ENCODE data around the gene ANTXR1.
"Not testable (repeated sequence)": the region's sequence is repeated elsewhere in the genome, so short reads cannot be mapped to it uniquely, and the experiment has no call there.

The ANTXR1 gene

DNA sequence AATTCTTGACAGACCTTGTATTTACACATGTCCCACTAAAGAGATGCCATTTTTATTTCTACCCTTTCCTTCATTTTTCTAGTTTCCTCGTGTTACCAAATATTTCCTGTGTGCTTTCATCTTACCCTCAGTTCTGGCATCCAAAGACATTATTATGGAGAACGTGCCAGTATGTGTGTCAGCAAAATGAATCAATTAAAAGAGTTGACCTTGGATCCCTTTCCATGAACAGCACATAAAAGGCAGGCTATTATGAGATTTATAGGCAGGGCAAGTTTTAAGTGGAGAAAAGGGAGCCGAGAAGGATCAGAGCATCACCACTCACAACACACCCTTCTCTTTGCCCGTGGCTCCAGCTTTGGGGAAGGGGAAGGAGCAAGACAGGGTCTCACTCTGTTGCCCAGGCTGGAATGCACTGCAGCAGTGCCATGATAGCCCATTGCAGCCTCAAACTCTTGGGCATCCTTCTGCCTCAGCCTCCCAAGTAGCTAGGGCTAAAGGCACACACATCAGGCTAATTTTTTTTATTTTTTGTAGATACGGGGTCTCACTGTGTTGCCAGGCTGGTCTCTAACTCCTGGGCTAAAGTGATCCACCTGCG, 224.2 kb downstream of the ANTXR1 start:
- DNase-seq (ENCODE audit: low read depth): no peak

DNA sequence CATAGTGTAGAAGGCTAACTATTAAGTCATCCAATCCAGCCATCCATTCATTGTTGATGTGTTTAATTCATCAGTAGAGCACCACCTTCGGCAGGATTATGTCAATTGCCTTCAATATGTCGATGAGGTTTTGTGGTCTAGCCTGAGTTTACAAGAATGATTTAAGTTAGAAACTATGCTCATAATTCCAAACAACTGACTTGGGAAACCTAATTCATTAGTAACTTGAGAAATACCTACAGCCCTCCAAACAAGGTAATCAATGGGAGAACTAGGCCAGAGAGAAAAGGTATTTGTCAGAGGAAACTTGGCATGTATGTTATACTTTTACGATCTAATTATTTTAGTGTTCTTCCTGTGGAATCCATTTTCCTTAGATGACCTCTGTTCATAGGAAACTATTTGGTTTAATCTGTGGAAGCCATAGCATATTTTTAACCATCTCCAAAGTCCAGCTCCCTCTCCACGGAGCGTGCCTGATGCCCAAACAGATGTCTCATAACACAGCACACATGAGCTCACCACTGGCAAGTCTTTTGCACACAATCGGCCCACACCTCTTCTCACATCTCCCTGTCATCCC, 225.6 kb downstream of the ANTXR1 start:
- DNase-seq (ENCODE audit: low read depth): no peak

DNA sequence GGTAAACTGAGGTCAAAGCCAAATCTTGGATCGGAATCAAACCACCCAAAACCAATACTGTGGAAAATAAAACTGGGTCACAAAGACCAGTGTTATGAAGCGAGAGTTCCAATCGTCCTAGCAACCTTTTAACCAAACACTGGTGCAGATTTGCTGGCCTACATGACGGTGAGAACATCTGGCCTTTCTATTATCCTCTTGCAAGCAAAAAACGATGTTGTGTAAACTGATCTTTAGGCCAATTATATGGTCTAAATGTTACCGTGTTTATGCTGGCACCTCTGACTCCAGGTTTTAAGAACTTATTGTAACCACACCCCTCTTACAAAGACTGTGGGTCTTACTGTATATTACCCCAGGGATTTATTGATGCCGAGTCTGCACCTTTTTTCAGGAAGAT, 228.1 kb downstream of the ANTXR1 start:
- DNase-seq (ENCODE audit: low read depth): no peak

DNA sequence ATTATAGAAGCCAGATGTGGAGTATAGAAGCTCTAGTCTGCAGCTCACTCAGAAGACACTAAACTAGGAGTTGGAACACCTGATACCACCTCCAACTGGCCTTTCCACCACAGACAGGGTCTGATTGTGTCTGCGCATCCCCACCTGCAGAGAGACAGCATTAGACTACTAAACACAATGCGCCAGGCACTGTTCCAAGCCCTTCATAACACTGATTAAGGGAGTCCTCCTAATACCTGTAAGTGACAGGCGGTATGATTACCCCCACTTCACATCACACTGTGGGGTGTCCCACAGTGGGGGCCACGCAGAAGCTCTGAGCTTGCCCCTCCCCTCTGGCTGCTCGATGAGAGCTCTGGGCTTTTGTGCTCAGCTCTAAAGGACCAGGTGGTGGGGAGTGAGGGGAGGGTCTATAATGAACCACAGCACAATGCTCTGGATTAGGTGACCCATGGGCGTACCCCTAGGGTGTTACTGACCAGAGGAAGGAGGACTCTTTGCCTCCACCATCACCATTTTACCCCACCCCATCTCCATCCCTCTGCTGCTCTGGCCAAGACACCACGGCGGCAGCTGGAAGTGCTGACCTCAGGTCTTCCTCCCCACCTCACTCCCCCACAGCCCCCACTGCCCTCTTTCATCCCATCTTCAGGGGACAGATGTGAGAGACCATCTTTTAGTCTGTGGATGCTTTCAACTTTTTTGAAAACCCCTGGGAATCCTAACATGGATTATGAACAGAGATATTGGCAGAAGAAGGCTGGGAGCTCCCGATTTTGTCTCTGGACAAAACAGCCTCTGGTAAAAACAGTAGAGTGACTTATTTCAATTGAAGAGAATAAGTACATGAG, 228.9 kb downstream of the ANTXR1 start:
- no peak for DNase-seq (ENCODE audit: low read depth)

DNA sequence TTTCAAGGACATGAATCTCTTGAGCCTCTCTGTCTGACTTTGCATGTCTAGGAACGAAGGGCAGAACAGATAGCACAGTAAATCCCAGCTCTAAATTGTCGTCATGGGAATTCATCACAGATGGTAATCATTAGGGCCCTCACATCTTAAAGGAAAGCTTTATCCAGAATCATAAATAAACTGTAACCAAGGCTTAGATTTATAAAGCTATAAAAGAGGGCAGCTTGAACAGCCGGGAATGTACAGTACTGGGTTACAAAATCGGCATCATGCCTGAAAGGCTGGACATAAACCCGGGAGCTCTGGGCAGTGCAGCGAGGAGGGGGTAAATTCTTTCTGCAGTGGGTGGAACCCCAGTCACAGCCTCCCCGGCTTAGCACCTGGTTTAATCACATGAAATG, 229.7 kb downstream of the ANTXR1 start:
- no peak for DNase-seq (ENCODE audit: low read depth)

DNA sequence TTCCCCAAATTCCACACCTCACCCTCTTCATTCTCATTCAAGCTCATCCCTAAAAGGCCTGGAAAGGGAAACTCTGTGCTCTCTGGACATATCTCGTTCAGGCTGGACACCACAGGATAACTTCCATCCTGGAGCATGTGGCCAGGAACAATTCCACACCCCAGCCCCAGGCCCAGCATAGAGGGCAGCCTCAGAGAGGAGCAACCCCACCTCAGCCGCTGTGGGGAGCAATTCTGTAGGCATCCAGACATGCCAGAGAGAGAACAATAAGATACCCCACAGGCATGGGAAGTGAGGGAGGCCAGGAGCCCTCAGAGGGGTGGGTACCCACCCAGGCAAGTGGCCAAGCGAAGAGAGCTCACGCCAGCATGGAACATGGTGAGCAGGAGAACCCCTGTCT, 230.7 kb downstream of the ANTXR1 start:
- DNase-seq (ENCODE audit: low read depth): no peak

DNA sequence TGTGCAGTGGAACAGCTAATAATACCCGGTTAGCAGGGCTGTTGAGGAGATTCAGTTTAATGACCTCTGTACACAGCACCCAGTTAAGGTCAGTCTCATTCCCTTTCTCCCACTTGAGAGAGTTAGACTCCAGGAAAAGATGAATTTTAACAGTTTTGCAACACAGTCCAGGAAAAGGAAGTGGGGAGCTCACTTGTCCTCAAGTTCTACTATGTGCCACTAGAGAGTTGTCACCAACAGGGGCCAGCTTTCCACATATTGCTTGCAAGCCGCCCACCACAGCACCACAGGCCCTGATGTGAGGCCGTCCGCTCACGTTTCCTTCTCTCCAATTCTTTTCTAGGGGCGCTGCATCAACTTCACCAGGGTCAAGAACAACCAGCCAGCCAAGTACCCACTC, 231.9 kb downstream of the ANTXR1 start:
- DNase-seq (ENCODE audit: low read depth): no peak

DNA sequence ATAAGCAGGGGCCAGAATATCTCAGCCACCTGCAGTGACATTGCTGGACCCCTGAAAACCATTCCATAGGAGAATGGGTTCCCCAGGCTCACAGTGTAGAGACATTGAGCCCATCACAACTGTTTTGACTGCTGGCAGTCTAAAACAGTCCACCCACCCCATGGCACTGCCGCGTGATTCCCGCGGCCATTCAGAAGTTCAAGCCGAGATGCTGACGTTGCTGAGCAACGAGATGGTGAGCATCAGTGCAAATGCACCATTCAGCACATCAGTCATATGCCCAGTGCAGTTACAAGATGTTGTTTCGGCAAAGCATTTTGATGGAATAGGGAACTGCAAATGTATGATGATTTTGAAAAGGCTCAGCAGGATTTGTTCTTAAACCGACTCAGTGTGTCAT, 234.6 kb downstream of the ANTXR1 start:
- DNase-seq (ENCODE audit: low read depth): no peak

DNA sequence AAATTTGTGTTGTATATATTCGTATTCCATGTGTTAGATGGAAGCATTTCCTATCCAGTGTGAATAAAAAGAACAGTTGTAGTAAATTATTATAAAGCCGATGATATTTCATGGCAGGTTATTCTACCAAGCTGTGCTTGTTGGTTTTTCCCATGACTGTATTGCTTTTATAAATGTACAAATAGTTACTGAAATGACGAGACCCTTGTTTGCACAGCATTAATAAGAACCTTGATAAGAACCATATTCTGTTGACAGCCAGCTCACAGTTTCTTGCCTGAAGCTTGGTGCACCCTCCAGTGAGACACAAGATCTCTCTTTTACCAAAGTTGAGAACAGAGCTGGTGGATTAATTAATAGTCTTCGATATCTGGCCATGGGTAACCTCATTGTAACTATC, 235.3 kb downstream of the ANTXR1 start:
- no peak for DNase-seq (ENCODE audit: low read depth)

DNA sequence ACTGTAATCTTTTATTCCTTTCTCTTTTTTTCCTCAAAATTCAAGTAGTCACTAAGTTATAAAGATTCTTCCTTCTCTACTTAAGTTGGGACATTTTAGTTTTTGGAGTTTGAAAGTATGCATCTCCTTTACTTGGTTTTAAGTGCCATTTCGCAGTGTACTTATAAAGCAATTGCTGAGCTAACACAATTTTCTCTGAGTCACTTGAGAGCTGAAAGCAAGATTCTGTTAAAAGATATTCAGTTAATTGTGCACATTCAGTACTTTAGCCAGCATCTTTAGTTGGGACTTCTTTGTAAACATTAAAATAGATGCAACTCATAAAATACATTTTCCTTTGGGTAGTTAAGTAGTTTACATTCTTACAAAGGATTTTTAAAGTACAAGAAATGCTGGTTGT, 238.0 kb downstream of the ANTXR1 start:
- no peak for DNase-seq (ENCODE audit: low read depth)

DNA sequence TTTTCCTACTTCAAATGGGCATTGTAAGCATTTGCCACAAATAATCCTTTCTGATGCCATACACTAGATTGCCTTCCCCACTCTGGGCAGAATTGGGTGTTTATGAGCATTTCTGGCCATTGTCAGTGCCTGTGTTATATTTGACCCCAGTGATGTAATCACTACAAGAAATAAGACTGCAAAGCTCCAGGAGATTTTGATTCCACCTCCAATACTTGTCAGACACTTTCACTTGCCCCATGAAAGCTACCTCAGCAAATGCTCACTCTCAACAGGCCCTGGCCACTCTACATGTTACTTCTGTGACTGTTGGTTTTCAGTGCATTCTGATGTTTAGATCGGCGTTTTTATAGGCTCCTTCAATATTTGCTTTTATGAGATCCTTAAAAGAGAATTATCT, 239.0 kb downstream of the ANTXR1 start:
- DNase-seq (ENCODE audit: low read depth): no peak

DNA sequence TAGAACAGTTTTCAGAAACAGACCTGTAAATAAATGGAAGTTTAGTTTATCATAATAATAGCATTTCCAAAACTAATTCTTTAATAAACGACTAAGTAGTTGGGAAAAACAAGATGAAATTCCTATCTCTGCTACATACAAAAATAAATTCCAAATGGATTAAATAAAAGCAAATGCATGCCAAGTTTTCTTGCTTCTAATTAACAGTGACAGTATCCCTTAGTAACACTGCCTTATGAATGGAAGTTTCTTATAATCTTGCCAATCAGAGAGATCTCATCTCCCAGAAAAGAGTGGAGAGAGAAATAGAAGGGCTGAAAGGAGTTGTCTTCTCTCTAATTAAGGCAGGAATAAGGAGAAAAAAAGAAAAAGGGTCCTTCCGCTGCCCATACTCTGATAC, 240.1 kb downstream of the ANTXR1 start:
- DNase-seq (ENCODE audit: low read depth): no peak

DNA sequence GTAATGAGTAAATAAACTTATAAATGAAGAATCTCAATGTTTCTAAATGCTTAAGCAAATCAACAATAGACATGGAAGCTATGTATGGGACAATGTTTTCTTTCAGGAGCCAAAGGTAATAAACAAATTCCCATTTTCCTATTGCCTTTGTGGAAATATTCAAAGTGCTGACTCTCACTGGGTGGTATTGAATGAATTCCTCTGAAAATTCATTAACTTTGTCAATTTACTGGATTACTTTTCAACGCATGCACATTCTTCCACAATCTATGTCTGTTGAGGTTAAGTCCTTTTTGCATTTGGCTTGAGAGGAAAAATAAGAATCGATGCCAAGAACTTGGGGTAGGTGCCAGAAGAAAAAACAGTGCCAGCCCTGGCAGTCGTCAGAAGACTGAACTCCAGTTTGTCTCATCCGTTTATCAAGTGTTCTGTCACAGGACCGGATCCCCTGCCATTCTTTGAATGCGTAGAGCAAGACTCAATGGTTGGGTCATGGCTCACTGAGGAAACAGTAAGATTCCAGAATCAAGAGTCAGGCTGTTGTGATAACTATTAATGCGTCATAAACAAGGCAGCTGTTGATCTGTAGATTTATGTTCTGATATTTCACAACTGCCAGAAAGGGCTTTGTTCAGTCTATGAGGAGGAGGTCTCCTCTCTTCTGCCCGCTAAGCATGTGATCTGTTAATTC, 240.8 kb downstream of the ANTXR1 start:
- no peak for DNase-seq (ENCODE audit: low read depth)

DNA sequence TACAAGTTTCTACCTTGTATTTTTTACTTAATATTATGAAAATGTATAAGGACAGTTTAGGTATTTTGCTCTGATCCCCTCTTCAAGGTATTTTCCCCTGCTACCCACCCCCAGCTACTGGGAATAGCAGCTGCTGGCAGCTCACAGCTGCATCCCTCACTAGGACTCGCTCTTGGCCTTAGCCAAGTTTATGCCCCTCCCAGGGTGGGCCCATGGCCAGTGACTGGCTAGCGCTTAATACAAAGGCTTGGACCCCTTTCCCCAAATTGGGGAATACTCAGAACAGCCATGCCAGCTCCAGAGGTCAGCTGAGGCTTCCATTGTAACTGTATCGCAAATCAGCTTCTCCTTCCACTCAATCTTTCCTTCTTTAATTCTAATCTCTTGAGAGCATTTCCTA, 242.8 kb downstream of the ANTXR1 start:
- DNase-seq (ENCODE audit: low read depth): no peak

DNA sequence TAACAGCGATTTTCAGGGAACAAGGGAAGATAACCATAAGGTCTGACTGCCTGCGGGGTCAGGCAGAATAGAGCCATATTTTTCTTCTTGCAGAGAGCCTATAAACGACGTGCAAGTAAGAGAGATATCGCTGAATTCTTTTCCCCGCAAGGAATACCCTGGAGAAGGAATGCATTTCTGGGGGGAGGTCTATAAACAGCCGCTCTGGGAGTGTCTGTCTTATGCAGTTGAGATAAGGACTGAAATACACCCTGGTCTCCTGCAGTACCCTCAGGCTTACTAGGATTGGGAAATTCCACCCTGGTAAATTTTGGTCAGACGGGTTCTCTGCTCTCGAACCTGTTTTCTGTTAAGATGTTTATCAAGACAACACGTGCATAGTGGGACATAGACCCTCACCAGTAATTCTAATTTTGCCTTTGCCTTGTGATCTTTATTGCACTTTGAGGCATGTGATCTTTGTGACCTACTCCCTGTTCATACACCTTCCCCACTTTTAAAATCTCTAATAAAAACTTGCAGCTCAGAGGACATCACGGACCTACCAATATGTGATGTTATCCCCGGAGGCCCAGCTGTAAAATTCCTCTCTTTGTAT, 247.1 kb downstream of the ANTXR1 start:
- not testable (repeated sequence) for DNase-seq (ENCODE audit: low read depth)

DNA sequence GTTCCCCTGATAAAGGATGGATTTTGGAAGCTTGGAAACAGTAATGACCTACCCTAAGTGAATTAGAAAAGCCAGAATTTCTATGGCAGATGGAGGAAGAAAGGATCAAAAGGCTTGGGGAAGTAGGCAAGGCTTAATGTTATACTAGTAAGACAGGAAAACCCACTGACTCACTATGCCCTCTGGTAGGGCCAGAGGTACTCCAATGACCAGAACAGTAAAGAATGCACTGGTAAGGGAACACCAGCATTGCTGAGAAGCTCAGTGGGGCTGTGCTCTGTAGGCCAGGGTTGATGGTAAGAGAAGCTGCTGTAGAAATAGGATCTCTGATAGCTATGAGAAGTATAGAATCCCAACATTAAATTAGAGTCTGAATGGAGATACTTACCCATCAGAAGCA, 247.7 kb downstream of the ANTXR1 start:
- no peak for DNase-seq (ENCODE audit: low read depth)

DNA sequence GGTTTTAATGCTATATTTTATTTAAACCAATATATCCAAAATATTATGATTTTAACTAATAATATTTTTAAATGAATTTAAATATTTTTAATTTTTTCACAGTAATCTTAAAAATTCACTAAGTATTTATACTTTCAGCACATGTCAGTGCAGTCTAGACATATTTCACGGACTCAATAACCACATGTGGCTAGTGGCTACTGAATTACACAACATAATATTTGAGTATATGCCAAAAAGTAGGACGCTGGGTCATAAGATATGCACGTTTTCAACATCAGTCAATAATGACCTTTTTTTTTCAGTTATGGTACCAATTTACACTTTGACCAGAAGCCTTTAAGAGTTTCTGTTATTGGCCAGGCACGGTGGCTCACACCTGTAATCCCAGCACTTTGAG, 256.4 kb downstream of the ANTXR1 start:
- DNase-seq (ENCODE audit: low read depth): no peak

DNA sequence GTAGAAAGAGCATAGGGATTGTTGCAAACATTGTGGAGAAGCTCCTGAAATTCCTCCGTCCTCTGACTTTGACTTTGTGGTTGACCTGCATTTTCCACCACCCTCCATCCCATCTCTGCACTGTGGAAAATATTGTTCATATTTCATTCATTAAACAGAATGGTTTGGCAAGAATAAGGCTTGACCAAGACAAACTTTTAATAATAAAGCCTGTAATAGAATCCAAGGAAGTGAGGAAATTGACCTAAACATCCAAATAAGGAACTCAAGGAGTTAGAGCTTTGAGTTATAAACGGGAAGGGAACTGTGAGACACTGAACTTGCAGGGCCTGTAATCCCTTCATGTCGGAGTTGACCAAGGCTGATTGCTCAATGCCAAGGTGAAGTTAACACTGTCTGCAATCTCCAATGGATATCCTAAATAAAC, 258.9 kb downstream of the ANTXR1 start:
- no peak for DNase-seq (ENCODE audit: low read depth)

DNA sequence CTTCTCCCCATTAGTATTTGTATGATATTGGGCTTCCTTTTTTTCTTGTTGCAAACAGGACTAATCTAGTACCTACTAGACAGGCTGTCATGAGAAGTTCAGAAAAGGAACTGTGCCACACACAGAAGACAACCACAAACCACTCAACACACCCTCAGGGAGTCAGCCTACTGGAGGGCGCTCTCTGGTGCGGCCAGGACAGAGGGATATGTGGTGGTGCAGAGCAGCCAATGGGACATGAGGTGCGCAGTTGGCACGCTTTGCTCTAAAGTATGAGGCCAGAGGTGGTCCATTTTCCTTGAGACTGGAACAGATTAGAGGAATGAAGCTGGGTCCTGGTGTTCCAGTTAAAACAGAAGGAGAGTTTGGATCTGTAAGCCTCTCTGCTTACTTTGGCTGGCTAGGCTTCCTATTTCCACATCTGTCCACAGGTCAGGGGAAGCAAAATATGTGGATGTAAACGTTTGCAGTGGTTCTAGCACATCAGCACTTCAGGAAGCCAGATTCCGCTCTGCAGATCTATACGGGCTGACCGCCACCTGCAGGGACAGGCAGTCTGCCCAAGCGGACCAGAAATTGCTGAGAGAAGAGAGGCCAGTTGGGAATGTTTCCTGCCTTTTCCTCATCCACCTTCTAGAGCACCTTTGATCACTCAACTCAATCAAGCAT, 260.0 kb downstream of the ANTXR1 start:
- DNase-seq (ENCODE audit: low read depth): no peak

DNA sequence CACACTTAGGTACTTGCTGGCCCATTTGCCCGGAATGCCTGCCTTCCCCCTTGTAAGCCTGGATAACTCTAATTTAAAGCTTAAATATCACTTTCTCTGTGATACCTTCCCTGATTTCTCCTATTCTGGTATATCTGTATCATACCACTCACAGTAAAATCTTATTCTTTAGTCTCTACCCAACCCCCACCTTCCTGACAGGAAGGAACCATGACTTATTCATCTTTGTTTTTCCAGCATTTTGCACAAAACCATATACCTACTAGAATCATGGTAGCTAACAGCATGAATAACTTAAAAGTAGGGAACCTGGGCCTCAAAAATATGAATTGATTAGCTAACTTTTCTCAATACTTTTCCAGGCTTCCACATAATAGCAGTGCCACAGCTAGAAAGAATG, 262.5 kb downstream of the ANTXR1 start:
- DNase-seq (ENCODE audit: low read depth): no peak

DNA sequence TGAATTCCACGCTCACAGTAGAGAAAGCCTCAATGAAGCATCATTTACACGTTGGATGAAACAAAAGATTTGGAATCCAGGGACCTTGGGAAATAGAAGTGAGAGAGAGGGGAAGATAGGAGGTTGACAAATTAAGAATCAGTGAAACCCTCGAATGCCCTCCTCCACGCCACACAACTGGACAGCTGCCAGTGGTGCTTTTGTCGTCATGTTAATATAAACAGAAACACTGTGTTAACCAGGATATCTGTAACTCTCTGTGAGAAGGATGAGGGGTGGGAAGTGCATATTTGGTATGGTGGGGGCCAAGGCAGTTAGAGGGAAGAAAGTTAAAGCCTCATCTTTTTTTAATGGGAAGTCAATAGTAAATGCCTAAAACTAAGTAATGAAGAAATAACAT, 265.4 kb downstream of the ANTXR1 start:
- no peak for DNase-seq (ENCODE audit: low read depth)

DNA sequence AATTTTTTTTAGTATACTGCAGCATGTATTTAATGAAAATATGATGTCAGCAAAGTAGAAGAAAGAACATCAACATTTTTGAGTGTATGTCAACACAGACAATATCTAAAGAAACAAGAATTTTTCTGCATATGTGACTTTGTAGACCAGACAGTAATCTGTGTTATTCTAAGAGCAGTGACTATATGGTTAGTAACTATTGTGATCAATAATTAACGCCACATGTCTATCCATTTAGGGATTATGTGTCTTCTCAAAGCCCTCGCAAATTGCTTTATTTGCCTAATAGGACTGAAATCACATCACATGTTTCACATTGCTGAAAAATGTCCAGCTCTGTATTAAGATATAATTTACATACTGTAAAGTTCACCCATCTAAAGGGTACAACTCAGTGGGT, 266.2 kb downstream of the ANTXR1 start:
- no peak for DNase-seq (ENCODE audit: low read depth)

Data from stimulated activated CD8-positive, alpha-beta memory T cell treated with anti-CD3 and anti-CD28 coated beads, Interleukin-12 subunit alpha, Interleukin-12 subunit beta, amount 100 ng/mL, for 1 hour (primary cell).